Neural cell (in vitro differentiated cells): ENCODE measurements around the gene ARHGAP6. TPM values are rescaled to one million over a fixed set of nuclear protein-coding genes. Genes with fewer than 3 reads are reported as not detected.

Experiments used
- H2AFZ ChIP-seq: fragments of 200-600, 300-800 bp; sonication (generic), shearing (Covaris generic); 2 replicates; pipeline ENCODE4 v1.6.0; 2014; ENCODE audit warnings: low read depth, mild to moderate bottlenecking, antibody characterized with exemption, low read length, moderate library complexity
- H3F3A ChIP-seq: fragments of 200-600 bp; shearing (Covaris generic); 2 replicates; pipeline ENCODE4 v1.6.1; 2016; ENCODE audit warnings: mild to moderate bottlenecking, moderate library complexity, mixed read lengths, antibody characterized with exemption, low read length; ENCODE audit not compliant: insufficient read depth, poor library complexity, severe bottlenecking
- H3K27ac ChIP-seq: fragments of 200-600, 300-800 bp; sonication (generic), shearing (Covaris generic); 2 replicates; pipeline ENCODE4 v1.5.1; 2014; ENCODE audit warnings: mild to moderate bottlenecking, low read length, moderate library complexity
- H3K27me3 ChIP-seq: fragments of 300-800, 200-600 bp; sonication (generic), shearing (Covaris generic); 2 replicates; pipeline ENCODE4 v1.6.0; 2014; ENCODE audit warnings: mild to moderate bottlenecking, low read depth, low read length, moderate library complexity; ENCODE audit not compliant: insufficient read depth
- H3K36me3 ChIP-seq: fragments of 300-800, 200-600 bp; sonication (generic), shearing (Covaris generic); 2 replicates; pipeline ENCODE4 v1.5.1; 2014; ENCODE audit warnings: mild to moderate bottlenecking, antibody characterized with exemption, low read length, moderate library complexity; ENCODE audit not compliant: insufficient read depth
- H3K4me2 ChIP-seq: fragments of 300-800, 200-600 bp; sonication (generic), shearing (Covaris generic); 2 replicates; pipeline ENCODE4 v1.6.0; 2014; ENCODE audit warnings: mild to moderate bottlenecking, low read length
- H3K4me3 ChIP-seq: fragments of 300-800, 200-600 bp; sonication (generic), shearing (Covaris generic); 2 replicates; pipeline ENCODE4 v1.5.1; 2014; ENCODE audit warnings: mild to moderate bottlenecking, low read length, moderate library complexity
- H3K79me2 ChIP-seq: fragments of 200-600 bp; shearing (Covaris generic); replicated peaks from 2 replicates; pipeline ENCODE4 v1.6.0; 2014; ENCODE audit warnings: mild to moderate bottlenecking, low read length, moderate library complexity; ENCODE audit not compliant: insufficient read depth
- H3K9ac ChIP-seq: fragments of 300-800, 200-600 bp; sonication (generic), shearing (Covaris generic); 2 replicates; pipeline ENCODE4 v1.6.1; 2016; ENCODE audit warnings: mild to moderate bottlenecking, low read length, mixed read lengths
- H3K9me2 ChIP-seq: fragments of 200-600 bp; shearing (Covaris generic); 2 replicates; pipeline ENCODE4 v1.6.1; 2016; ENCODE audit warnings: mild to moderate bottlenecking, low read length, mixed read lengths; ENCODE audit not compliant: insufficient read depth
- H3K9me3 ChIP-seq: fragments of 200-600, 300-800 bp; sonication (generic), shearing (Covaris generic); 2 replicates; pipeline ENCODE4 v1.6.1; 2016; ENCODE audit warnings: mild to moderate bottlenecking, mixed run types, low read length, moderate library complexity, mixed read lengths
- H4K20me1 ChIP-seq: fragments of 200-600 bp; shearing (Covaris generic); 2 replicates; pipeline ENCODE4 v1.6.1; 2016; ENCODE audit warnings: mild to moderate bottlenecking, mixed run types; ENCODE audit not compliant: insufficient read depth
- EP300 ChIP-seq: fragments of 450-650 bp; conservative IDR thresholded peaks from 2 replicates; pipeline ENCODE4 v1.6.1; 2014; ENCODE audit warnings: antibody characterized with exemption, mild to moderate bottlenecking, moderate library complexity; ENCODE audit not compliant: poor library complexity, severe bottlenecking
- EZH2 ChIP-seq: fragments of 200-600, 300-800 bp; shearing (Covaris generic), sonication (generic); IDR thresholded peaks from 2 replicates; pipeline ENCODE4 v1.6.1; 2014; ENCODE audit warnings: antibody characterized with exemption, low read length, borderline replicate concordance, mild to moderate bottlenecking; ENCODE audit not compliant: insufficient read depth, poor library complexity, severe bottlenecking
- MXI1 ChIP-seq: fragments of 450-650 bp; conservative IDR thresholded peaks from 2 replicates; pipeline ENCODE4 v1.6.1; 2014; ENCODE audit warnings: antibody characterized with exemption, mild to moderate bottlenecking; ENCODE audit not compliant: poor library complexity, severe bottlenecking
- POLR2AphosphoS5 ChIP-seq: IDR thresholded peaks from 2 replicates; pipeline ENCODE4 v1.6.1; 2012
- RAD21 ChIP-seq: fragments of 450-650 bp; conservative IDR thresholded peaks from 2 replicates; pipeline ENCODE4 v1.6.1; 2014; ENCODE audit warnings: antibody characterized with exemption, mild to moderate bottlenecking, moderate library complexity
- SMC3 ChIP-seq: fragments of 450-650 bp; conservative IDR thresholded peaks from 2 replicates; pipeline ENCODE4 v1.6.1; 2014; ENCODE audit warnings: antibody characterized with exemption, mild to moderate bottlenecking, moderate library complexity; ENCODE audit not compliant: poor library complexity
- TAF1 ChIP-seq: IDR thresholded peaks from 2 replicates; pipeline ENCODE4 v1.6.1; 2012; ENCODE audit warnings: low read depth
- polyA plus RNA-seq: library from polyadenylated mRNA; depleted of rRNA; stranded (reverse); fragments of >200 nt; gene quantifications from 2 replicates; pipeline ENCODE4 v1.2.3, GENCODE V29; 2014
- TF ChIP-seq, protein P1 (sequence below): IDR thresholded peaks from 2 replicates; pipeline ENCODE4 v1.6.1; 2012; ENCODE audit warnings: borderline replicate concordance
- TF ChIP-seq, protein P2 (sequence below): fragments of 450-650 bp; IDR thresholded peaks from 2 replicates; pipeline ENCODE4 v1.5.1; 2014; ENCODE audit warnings: antibody characterized with exemption, mild to moderate bottlenecking, moderate library complexity; ENCODE audit not compliant: poor library complexity, severe bottlenecking

Gene ARHGAP6
- polyA plus RNA-seq, 1 donor from 2014 or later = 0.40 TPM

DNA sequence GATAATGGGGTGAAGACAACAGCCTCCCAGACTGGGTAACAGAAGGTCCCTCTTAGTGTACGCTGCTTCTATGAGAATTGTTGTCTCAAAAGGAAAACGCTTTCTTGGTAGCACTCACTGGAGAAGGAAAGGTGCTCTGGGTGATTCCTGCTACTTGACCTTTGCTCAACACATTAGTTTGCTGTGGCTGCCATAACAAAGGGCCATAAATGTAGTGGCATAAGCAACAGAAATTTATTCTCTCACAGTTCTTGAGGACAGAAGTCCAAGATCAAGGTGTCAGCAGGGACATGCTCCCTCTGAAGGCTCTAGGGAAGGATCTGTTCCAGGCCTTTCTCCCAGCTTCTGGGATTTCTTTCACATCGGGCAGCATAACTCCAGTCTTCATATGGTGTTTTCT lies 535.6 kb downstream of the ARHGAP6 start:
- H3K36me3 ChIP-seq = no peaks in the 10 kb centered on the region
- H3F3A ChIP-seq = no peaks in the 10 kb centered on the region
- no peak overlapping the region for H3K27ac ChIP-seq
- H2AFZ ChIP-seq = no peak overlapping the region
- TF ChIP-seq POLR2AphosphoS5 (no peak), TAF1 (no peak), EP300 (no peak), RAD21 (no peak), MXI1 (no peak), EZH2 (no peak), SMC3 (no peak)
- TF ChIP-seq, protein P1, sequence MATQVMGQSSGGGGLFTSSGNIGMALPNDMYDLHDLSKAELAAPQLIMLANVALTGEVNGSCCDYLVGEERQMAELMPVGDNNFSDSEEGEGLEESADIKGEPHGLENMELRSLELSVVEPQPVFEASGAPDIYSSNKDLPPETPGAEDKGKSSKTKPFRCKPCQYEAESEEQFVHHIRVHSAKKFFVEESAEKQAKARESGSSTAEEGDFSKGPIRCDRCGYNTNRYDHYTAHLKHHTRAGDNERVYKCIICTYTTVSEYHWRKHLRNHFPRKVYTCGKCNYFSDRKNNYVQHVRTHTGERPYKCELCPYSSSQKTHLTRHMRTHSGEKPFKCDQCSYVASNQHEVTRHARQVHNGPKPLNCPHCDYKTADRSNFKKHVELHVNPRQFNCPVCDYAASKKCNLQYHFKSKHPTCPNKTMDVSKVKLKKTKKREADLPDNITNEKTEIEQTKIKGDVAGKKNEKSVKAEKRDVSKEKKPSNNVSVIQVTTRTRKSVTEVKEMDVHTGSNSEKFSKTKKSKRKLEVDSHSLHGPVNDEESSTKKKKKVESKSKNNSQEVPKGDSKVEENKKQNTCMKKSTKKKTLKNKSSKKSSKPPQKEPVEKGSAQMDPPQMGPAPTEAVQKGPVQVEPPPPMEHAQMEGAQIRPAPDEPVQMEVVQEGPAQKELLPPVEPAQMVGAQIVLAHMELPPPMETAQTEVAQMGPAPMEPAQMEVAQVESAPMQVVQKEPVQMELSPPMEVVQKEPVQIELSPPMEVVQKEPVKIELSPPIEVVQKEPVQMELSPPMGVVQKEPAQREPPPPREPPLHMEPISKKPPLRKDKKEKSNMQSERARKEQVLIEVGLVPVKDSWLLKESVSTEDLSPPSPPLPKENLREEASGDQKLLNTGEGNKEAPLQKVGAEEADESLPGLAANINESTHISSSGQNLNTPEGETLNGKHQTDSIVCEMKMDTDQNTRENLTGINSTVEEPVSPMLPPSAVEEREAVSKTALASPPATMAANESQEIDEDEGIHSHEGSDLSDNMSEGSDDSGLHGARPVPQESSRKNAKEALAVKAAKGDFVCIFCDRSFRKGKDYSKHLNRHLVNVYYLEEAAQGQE = no peak
- TF ChIP-seq, protein P2, sequence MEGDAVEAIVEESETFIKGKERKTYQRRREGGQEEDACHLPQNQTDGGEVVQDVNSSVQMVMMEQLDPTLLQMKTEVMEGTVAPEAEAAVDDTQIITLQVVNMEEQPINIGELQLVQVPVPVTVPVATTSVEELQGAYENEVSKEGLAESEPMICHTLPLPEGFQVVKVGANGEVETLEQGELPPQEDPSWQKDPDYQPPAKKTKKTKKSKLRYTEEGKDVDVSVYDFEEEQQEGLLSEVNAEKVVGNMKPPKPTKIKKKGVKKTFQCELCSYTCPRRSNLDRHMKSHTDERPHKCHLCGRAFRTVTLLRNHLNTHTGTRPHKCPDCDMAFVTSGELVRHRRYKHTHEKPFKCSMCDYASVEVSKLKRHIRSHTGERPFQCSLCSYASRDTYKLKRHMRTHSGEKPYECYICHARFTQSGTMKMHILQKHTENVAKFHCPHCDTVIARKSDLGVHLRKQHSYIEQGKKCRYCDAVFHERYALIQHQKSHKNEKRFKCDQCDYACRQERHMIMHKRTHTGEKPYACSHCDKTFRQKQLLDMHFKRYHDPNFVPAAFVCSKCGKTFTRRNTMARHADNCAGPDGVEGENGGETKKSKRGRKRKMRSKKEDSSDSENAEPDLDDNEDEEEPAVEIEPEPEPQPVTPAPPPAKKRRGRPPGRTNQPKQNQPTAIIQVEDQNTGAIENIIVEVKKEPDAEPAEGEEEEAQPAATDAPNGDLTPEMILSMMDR = no peak
- H3K9ac ChIP-seq = no peak overlapping the region
- no peak overlapping the region for H3K4me2 ChIP-seq
- H3K9me2 ChIP-seq = no peaks in the 10 kb centered on the region
- H3K79me2 ChIP-seq = no peaks in the 10 kb centered on the region
- H3K9me3 ChIP-seq = no peaks in the 10 kb centered on the region
- no peaks in the 10 kb centered on the region for H3K27me3 ChIP-seq
- H4K20me1 ChIP-seq = no peaks in the 10 kb centered on the region
- no peak overlapping the region for H3K4me3 ChIP-seq

DNA sequence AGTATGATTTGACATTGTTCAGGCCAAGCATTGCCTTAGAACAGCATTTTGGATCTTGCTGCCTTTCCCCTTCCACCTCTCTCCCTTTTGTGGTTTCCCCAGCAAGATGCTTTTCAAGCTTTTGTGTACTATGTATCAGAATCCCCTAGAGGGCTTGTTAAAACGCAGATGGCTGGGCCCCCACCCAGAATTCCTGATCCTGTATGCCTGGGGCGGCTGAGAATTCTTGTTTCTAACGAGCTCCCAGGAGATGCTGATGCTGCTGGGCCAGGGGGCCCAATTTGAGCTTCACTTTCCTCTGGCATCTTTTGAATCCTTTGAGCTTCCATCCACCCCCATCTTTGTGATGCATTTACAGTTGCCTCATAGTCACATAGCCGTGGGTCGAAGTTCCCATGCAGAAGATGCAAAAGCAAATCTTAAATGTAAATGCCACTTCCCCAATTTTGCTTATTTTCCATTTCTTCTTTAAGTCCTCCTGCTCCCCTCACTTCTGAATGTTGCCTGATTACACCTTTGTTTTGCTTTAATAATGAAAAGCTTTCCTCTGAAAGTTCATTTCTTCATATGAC lies 536.1 kb downstream of the ARHGAP6 start:
- Histone ChIP-seq H3F3A (no peaks in the 10 kb centered on the region), H3K4me2 (no peak overlapping the region), H3K9ac (no peak overlapping the region), H3K36me3 (no peaks in the 10 kb centered on the region), H3K79me2 (no peaks in the 10 kb centered on the region), H2AFZ (no peak overlapping the region), H3K9me2 (no peaks in the 10 kb centered on the region), H3K9me3 (no peaks in the 10 kb centered on the region), H3K27me3 (no peaks in the 10 kb centered on the region), H3K4me3 (no peak overlapping the region), H3K27ac (no peak overlapping the region), H4K20me1 (no peaks in the 10 kb centered on the region)
- TF ChIP-seq EP300 (no peak), MXI1 (no peak), SMC3 (no peak), TAF1 (no peak), POLR2AphosphoS5 (no peak), EZH2 (no peak)
- TF ChIP-seq, protein P2 = no peak
- TF ChIP-seq, protein P1 = no peak
